ENCODE data around the gene SVBP. TPM values are rescaled to one million over a fixed set of nuclear protein-coding genes. Genes with fewer than 3 reads are reported as not detected.
"Not testable (repeated sequence)": the region's sequence is repeated elsewhere in the genome, so short reads cannot be mapped to it uniquely, and the experiment has no call there.

SVBP gene
- total RNA-seq, 2 donors from 2014 or later = 19.4 to 20.0 TPM

DNA sequence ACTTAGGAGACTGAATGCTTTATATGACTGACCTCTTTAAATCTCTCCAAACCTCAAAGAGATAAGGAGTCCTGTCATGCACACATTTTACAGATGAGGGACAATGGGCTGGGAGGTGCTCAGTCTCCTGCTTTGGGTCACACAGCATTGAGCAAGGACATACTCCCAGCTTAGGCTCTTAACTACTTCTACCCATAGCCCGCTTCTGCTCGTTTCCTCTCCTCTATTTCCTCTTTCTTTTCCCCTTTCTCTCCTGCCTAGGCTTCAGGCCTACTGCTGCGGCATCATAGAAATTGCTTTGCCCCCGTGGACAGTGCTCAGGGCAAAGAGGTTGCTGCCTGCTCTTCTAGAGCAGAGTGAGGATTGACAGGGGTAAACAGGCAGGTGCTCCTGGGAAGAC lies 16.8 kb upstream of the SVBP start:
- Mint-ChIP-seq H3K27me3 (ENCODE audit: low read depth) (no peaks in the 10 kb centered on the region), H3K9me3 (no peaks in the 10 kb centered on the region), H3K4me3 (no peak overlapping the region), H3K4me1 (ENCODE audit: low read depth) (no peaks in the 10 kb centered on the region), H3K36me3 (ENCODE audit: insufficient read depth in 2 of 2) (no peaks in the 10 kb centered on the region), H3K27ac (no peak overlapping the region)
- DNase-seq = no peak
- ATAC-seq (replicated peaks in 1 of 2) = no peak

DNA sequence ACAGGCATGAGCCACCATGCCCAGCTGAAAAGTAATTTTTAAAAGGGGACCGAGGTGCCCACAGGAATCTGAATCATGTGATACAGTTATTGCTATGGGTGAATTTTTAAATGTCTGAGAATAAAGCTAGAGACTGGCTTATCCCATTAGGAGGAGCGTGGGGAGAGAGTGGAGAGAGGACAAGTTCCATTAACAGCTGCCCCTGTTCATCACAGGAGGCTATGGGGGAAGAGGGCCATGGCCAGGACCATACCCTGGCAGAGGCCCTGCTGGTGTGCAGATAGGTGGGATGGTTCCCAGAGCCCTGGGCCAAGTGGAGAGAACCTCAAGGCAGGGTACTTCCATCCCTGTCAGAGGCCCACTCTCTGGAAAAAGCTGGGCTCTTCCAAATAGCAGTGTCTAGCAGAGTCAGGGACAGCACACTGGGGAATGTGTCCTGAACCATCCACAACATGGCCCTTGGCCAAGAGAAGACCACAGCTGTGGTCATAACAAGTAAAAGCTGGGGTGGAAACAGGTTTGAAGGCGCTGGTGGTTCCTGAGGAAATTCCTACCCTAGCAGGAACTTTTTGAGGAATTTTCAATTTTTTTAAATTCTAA lies 15.5 kb upstream of the SVBP start:
- H3K4me3 Mint-ChIP-seq = no peak overlapping the region
- H3K36me3 Mint-ChIP-seq (ENCODE audit: insufficient read depth in 2 of 2) = no peaks in the 10 kb centered on the region
- H3K27me3 Mint-ChIP-seq (ENCODE audit: low read depth) = no peaks in the 10 kb centered on the region
- H3K9me3 Mint-ChIP-seq = no peaks in the 10 kb centered on the region
- no peak for DNase-seq
- ATAC-seq (replicated peaks in 1 of 2) = no peak
- H3K27ac Mint-ChIP-seq = no peak overlapping the region
- no peaks in the 10 kb centered on the region for H3K4me1 Mint-ChIP-seq (ENCODE audit: low read depth)

- no peaks in the 10 kb centered on the region for H3K27me3 Mint-ChIP-seq (ENCODE audit: low read depth)
- no peak overlapping the region for H3K27ac Mint-ChIP-seq
- H3K9me3 Mint-ChIP-seq = no peaks in the 10 kb centered on the region
- DNase-seq = no peak
- no peaks in the 10 kb centered on the region for H3K36me3 Mint-ChIP-seq (ENCODE audit: insufficient read depth in 2 of 2)
- H3K4me1 Mint-ChIP-seq (ENCODE audit: low read depth) = no peaks in the 10 kb centered on the region
- no peak overlapping the region for H3K4me3 Mint-ChIP-seq
- no peak for ATAC-seq (replicated peaks in 1 of 2)
Measured at GRCh38 chr1:42831273-42831672, 14.1 kb upstream of the SVBP start.

- no peak overlapping the region for H3K4me3 Mint-ChIP-seq
- H3K27ac Mint-ChIP-seq = no peak overlapping the region
- ATAC-seq (replicated peaks in 1 of 2) (no peak), DNase-seq (no peak)
- no peaks in the 10 kb centered on the region for H3K9me3 Mint-ChIP-seq
- no peaks in the 10 kb centered on the region for H3K4me1 Mint-ChIP-seq (ENCODE audit: low read depth)
- no peaks in the 10 kb centered on the region for H3K36me3 Mint-ChIP-seq (ENCODE audit: insufficient read depth in 2 of 2)
- H3K27me3 Mint-ChIP-seq (ENCODE audit: low read depth) = no peaks in the 10 kb centered on the region
Measured at GRCh38 chr1:42830631-42831030, 13.4 kb upstream of the SVBP start.

DNA sequence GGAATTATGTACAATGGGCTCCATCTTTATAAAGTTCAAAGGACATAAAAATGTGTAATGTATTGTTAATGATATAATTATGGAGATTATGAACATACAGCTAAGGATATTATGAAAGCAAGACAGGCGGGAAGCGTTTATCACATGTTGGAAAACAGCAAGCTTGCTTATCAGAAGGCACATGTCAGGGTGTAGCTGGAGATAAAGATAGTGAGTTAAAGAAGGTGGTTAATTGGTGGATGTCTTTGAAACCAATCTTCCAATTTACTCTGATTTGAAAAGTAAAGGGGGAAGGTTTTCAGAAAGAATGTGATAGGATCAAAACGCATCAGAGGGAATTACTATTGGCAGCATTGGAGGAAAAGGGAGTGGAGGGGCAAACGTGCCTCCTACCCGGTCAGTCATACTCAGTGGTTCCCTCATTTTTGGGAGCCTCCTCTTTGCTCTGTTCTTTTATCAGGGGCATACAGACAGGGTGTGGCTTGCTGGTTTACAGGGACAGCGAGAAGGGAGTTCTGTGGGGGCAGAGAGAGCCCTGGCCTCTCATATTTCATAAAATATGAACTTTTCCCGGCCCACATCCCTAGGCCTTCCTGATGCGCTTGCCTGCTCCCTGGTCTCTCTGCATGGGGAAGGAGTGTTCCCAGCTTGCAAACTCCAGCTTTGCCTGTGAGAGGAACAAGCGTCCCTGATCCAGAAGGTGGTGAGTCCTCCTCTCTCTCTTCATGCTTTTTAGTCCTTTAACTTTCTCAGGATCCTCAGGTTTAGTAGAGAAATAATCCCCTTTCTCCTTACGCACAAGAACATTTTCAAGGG lies 8.0 kb upstream of the SVBP start:
- H3K27me3 Mint-ChIP-seq (ENCODE audit: low read depth) = no peaks in the 10 kb centered on the region
- ATAC-seq (replicated peaks in 1 of 2) (no peak), DNase-seq (no peak)
- no peaks in the 10 kb centered on the region for H3K36me3 Mint-ChIP-seq (ENCODE audit: insufficient read depth in 2 of 2)
- no peaks in the 10 kb centered on the region for H3K9me3 Mint-ChIP-seq
- H3K4me3 Mint-ChIP-seq = no peak overlapping the region
- no peak overlapping the region for H3K27ac Mint-ChIP-seq
- peaks cover 9% of the 10 kb centered on the region for H3K4me1 Mint-ChIP-seq (ENCODE audit: low read depth)

GRCh38 chr1:42824481-42825035 lies 7.4 kb upstream of the SVBP start:
- Mint-ChIP-seq H3K4me1 (ENCODE audit: low read depth) (peaks cover 9% of the 10 kb centered on the region), H3K4me3 (no peak overlapping the region), H3K9me3 (no peaks in the 10 kb centered on the region), H3K27me3 (ENCODE audit: low read depth) (no peaks in the 10 kb centered on the region), H3K36me3 (ENCODE audit: insufficient read depth in 2 of 2) (no peaks in the 10 kb centered on the region), H3K27ac (no peak overlapping the region)
- no peak for DNase-seq
- no peak for ATAC-seq (replicated peaks in 1 of 2)

GRCh38 chr1:42822800-42823392 lies 5.7 kb upstream of the SVBP start:
- no peaks in the 10 kb centered on the region for H3K27me3 Mint-ChIP-seq (ENCODE audit: low read depth)
- H3K27ac Mint-ChIP-seq = no peak overlapping the region
- ATAC-seq (replicated peaks in 1 of 2) (no peak), DNase-seq (no peak)
- peaks cover 13% of the 10 kb centered on the region for H3K4me1 Mint-ChIP-seq (ENCODE audit: low read depth)
- H3K9me3 Mint-ChIP-seq = no peaks in the 10 kb centered on the region
- no peaks in the 10 kb centered on the region for H3K36me3 Mint-ChIP-seq (ENCODE audit: insufficient read depth in 2 of 2)
- H3K4me3 Mint-ChIP-seq = no peak overlapping the region

DNA sequence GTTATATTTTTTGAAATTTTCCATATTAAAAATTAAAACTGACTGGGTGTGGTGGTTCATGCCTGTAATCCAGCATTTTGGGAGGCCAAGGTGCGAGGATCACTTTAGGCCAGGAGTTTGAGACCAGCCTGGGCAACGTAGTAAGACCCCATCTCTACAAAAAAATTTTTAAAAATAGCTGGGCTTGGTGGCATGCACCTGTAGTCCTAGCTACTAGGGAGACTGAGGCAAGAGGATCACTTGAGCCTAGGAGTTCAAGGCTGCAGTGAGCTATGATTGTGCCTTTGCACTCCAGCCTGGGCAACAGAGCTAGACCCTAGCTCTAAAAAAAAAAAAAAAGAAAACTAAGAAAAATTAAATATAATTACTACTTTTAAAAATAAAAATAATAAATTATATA lies 4.5 kb upstream of the SVBP start:
- Mint-ChIP-seq H3K4me1 (ENCODE audit: low read depth) (peaks cover 21% of the 10 kb centered on the region), H3K9me3 (no peaks in the 10 kb centered on the region), H3K36me3 (ENCODE audit: insufficient read depth in 2 of 2) (no peaks in the 10 kb centered on the region), H3K27ac (no peak overlapping the region), H3K27me3 (ENCODE audit: low read depth) (no peaks in the 10 kb centered on the region), H3K4me3 (no peak overlapping the region)
- ATAC-seq (replicated peaks in 1 of 2) = no peak
- no peak for DNase-seq

DNA sequence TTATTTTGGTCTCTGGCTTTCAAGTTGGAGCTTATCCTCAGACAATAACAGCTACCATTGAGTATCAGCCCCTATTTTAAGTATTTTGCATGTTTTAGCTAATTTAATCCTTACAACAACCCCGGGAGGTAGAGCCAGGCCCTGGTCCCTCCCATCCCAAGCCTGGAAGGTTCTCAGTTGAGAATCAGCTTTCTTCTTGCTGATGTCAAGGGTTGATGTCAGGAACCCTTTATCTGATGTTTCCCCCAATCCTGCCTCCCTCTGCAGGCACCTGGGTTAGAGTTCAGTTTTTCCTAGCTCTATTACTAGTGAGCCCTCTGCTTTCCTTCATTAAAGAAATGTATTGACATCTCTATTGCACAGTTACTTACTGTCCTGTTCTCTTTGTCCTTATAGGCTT lies 3.6 kb upstream of the SVBP start:
- no peaks in the 10 kb centered on the region for H3K27me3 Mint-ChIP-seq (ENCODE audit: low read depth)
- H3K36me3 Mint-ChIP-seq (ENCODE audit: insufficient read depth in 2 of 2) = no peaks in the 10 kb centered on the region
- H3K4me3 Mint-ChIP-seq = no peak overlapping the region

GRCh38 chr1:42817976-42818375 lies 779 bp upstream of the SVBP start:
- H3K9me3 Mint-ChIP-seq = no peaks in the 10 kb centered on the region
- H3K4me1 Mint-ChIP-seq (ENCODE audit: low read depth) = peaks cover 29% of the 10 kb centered on the region
- no peaks in the 10 kb centered on the region for H3K27me3 Mint-ChIP-seq (ENCODE audit: low read depth)
- no peak for DNase-seq
- no peak overlapping the region for H3K27ac Mint-ChIP-seq
- no peak for ATAC-seq (replicated peaks in 1 of 2)
- peaks cover under 1 to 2% of the 10 kb centered on the region in 2 donors for H3K36me3 Mint-ChIP-seq (ENCODE audit: insufficient read depth in 2 of 2)
- peak overlapping the region in 1 of 2 donors; percentile 92 for H3K4me3 Mint-ChIP-seq

More for the DNA sequence above, 3.6 kb upstream of the SVBP start:
- Mint-ChIP-seq H3K27ac (no peak overlapping the region), H3K4me1 (ENCODE audit: low read depth) (peaks cover 30% of the 10 kb centered on the region), H3K9me3 (no peaks in the 10 kb centered on the region)
- ATAC-seq (replicated peaks in 1 of 2) (no peak), DNase-seq (no peak)

DNA sequence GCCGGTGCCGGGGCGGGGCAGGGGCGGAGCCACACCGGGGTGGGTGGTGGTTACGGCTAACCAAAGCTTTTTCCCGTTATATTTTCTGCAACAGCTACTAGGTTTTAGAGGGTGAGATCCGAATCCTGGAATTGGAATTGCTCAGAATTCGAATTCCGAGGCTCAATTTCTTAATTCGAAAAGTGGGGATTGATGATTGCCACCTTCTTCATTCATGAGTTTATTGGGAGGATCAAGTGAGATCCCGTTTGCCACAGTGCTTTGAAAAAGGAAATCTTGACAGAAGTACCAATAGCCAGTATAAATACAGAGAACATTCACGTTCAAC lies 207 bp upstream of the SVBP start:
- no peaks in the 10 kb centered on the region for H3K9me3 Mint-ChIP-seq
- peaks cover 1 to 2% of the 10 kb centered on the region in 2 donors for H3K36me3 Mint-ChIP-seq (ENCODE audit: insufficient read depth in 2 of 2)
- peak overlapping the region; percentile 44 for H3K27ac Mint-ChIP-seq
- DNase-seq = no peak
- peak overlapping the region; percentile 83 to 92 for H3K4me3 Mint-ChIP-seq
- H3K27me3 Mint-ChIP-seq (ENCODE audit: low read depth) = no peaks in the 10 kb centered on the region
- ATAC-seq (replicated peaks in 1 of 2) = no peak
- H3K4me1 Mint-ChIP-seq (ENCODE audit: low read depth) = peaks cover 23% of the 10 kb centered on the region

GRCh38 chr1:42815941-42816584 lies 1.1 kb downstream of the SVBP start:
- H3K9me3 Mint-ChIP-seq = no peaks in the 10 kb centered on the region
- peaks cover 1 to 2% of the 10 kb centered on the region in 2 donors for H3K36me3 Mint-ChIP-seq (ENCODE audit: insufficient read depth in 2 of 2)
- no peaks in the 10 kb centered on the region for H3K27me3 Mint-ChIP-seq (ENCODE audit: low read depth)
- peak overlapping the region; percentile 83 for H3K27ac Mint-ChIP-seq
- peaks cover 22% of the 10 kb centered on the region for H3K4me1 Mint-ChIP-seq (ENCODE audit: low read depth)
- DNase-seq = peak; percentile 7 to 12
- ATAC-seq (replicated peaks in 1 of 2) = no peak
- peak overlapping the region; percentile 83 to 92 for H3K4me3 Mint-ChIP-seq

GRCh38 chr1:42814815-42815214 lies 2.4 kb downstream of the SVBP start:
- not testable (repeated sequence) for ATAC-seq (replicated peaks in 1 of 2); H3K36me3 Mint-ChIP-seq (ENCODE audit: insufficient read depth in 2 of 2)

More at GRCh38 chr1:42814815-42815214, 2.4 kb downstream of the SVBP start:
- H3K9me3 Mint-ChIP-seq; DNase-seq; H3K27ac Mint-ChIP-seq; H3K27me3 Mint-ChIP-seq (ENCODE audit: low read depth): not testable (repeated sequence)
- H3K4me3 Mint-ChIP-seq = peak overlapping the region in 1 of 2 donors; percentile 29
- peaks cover 22% of the 10 kb centered on the region for H3K4me1 Mint-ChIP-seq (ENCODE audit: low read depth)
